Activated CD8-positive, alpha-beta memory T cell treated with anti-CD3 and anti-CD28 coated beads, Interleukin-2, amount 50 U/mL, for 24 hours (primary cell): ENCODE data around the gene CDK6.

Experiments
- DNase-seq: peaks from one replicate; pipeline ENCODE4 v3.0.0-alpha.2; 2020; ENCODE audit errors: extremely low read depth

The CDK6 gene

DNA sequence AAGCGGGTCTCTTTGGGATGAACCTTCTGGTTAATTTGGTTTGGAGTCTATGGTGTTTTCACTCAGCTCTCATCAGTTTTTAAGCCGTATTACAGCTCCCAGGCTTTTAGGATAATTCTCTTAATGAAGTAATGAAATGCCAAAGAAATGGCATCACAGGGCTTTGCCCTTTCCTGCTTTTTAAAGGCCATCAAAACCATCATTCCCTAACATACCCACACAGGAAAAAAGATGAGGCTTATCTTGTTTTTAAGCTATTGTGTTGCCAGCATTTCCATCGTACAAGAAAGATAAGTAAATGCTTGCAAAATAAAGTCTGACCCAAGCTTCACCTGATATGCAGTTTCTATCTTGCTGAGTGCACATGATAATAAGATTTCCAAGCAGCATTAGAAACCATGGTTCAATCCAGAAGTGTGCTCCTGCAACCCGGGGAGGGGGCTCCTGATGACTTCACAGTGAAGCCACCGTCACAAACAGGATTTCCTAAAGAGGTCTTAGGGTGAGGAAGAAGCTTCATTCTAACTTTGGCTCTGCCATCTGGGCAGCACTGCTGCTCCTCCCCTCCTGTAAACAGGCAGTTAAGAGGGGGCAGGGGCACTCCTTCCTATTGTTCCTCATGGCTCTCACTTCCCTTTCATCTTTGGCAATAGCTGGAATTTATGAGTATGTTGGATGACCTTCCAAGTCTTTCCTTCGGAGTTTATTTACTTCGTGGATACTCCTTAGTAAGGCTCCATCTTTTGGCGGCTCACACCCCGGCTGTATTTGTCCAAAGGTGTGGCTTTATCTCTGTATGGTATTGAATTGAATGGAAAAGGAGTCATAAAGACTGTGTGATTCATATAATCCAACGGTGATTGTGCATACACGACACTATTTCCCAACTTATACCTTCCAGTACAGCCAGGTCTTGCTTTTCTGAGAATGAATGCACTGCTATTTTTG lies 191.0 kb downstream of the CDK6 start:
- DNase-seq = no peak

DNA sequence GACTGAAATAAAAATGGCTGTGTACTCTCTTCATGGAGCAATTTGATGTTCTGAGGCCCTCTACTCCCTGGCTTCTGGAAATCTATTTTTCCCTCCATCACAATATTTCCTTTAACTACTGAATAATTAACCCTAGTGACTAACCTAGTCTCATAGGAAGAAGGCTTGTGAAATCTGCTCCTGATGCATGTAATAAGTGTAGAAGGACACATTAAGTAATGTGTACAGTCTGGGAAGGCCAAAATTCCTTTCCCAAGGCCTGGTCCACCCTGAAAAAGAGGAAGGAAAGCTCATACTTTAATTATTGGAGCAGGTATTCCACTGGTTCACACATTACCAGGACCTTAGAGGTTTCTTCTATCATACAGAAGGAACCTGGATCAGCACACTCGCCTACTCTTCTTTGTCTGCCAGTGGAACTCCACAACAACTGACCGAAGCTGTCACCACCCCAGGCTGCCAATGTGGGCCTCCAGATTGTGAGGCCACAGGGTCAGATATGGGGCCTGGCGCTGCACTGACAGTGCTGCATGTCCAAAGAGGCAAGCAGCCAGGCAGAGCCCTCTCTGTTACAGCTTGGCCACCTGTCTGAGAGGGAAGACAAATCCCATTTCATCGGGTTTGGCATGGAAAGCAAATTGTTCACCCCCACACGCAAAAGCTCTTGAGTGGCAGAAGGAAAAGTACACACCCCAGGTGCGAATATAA lies 191.8 kb downstream of the CDK6 start:
- no peak for DNase-seq

DNA sequence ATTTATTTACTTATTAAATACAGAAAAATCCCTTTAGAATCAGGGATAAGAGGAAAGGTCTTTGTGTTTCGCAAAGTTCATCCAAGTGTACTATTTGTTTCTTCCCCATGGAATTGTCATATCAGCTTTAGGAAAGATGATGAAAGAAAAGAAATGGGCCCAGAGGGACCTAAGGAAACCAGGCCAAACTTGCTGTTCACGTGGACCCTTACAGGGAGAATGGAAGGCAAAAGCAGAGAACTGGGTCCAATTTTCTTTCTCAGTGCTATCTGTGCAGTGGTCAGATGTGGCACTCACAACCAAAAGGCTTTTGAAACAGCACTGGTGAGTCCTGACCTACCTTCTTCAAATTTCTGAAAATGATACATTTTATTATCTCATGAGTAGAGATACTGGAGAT lies 192.6 kb downstream of the CDK6 start:
- DNase-seq = no peak

DNA sequence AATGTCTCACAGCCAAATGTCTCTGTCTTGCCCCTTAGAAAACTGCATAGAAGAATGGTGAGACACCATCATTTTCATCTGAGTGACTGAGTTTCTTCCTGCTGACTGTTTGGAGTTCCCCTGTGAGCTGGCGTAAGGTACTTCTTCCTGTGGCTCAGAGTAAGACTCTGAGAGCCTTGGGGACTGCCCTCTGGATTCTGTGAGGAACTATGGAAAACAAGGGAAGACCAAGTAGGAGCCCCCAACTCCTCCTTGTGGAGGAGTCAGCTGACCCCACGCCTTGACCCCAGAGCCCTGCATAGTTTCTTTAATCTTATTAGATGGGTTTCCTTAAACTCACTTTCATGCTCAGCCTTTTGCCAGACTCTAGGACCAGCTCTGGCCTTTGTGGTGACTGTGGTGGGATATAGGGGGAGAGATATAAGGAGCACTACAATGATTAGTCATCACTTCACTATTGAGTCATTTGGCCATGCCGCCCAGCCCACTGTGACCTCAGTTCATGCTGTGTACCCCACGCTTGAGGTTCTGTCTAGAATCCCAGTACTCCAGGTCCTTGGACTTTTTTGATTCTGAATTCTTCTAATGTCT lies 194.4 kb downstream of the CDK6 start:
- DNase-seq = peak; percentile 45

DNA sequence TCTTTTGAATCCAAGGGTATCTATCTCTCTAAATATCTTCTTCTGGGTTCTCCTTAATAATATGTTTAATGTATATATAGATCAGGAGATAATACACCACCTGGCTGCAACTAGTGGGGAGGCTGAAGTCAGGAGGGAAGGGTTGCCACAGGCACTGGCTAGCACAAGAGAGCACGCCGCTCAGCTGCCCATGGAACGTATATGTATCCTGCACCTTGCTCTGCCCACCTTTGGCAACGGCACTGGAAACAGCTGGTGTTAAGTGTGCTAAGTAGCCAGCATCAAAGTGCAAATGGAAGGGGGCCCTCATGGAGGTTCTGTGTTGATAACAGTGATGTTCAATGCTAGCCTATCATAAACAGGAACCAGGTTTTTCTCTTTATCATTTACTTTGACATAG lies 196.4 kb downstream of the CDK6 start:
- DNase-seq = no peak

DNA sequence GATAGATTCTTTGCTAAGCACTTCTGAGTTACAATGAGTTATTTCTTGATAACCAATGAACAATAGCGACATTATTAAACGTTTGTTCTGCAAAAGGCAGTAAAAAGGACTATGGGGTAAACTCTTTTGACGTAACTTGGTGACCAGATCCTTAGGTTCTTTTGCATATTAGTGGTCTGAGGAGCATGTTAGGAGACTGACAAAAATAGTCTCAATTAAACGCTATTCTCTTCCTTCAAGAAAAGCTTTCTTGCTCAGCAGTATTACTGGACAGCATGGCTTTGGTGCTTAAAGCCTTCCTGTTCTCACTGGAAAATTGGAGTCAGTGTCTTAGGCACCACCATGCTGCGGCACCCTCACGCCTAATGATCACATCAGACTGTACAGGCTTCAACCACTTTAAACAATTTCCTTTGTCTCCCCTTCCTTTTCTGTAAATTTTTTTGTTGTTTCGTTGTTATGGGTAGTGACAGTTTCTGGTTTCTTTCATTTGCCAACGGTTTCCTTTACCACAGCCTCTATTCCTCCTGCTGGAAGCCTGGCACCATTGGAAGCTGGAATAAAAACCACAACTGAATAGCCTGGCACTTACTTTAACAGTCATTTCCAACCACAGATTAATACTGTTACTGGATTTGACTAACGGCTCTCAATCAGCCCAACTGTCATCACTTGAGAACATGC lies 197.0 kb downstream of the CDK6 start:
- no peak for DNase-seq

DNA sequence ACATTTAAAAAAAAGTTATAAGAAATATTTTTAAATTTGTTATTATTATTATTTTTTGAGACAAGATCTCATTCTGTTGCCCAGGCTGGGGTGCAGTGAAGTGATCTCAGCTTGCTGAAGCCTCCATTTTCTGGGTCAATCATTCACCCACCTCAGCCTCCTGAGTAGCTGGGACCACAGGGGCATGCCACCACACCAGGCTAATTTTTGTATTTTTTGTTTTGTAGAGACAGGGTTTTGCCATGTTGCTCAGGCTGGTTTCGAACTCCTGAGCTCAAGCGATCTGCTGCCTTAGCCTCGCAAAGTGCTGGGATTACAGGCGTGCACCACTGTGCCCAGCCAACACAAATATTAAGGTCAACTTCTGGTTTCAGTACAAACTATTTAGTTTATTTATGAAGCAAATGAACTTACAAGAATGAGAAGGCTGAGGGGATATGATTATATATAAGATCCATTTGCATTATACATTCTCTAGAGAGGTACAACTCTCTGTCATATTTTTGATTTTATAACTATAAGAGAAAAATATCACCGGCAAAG lies 200.3 kb downstream of the CDK6 start:
- no peak for DNase-seq

DNA sequence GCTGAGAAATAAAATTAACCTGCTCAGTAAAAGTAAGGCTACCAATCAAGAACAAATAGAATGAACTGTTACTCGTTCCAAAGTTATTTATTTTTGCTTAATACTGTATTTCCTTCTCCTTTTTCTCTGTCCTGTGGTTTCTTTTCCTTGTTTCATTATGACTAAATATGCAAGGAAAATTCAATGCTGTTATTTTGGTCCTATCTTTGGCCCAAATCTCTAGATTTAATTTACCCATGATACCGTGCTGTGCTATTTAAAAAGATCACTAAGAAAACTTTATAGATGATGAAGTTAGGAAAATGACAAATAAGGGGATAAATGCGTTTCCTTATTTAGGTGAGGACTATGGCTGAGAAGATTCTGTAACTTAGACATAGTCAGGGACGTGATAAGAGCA lies 200.8 kb downstream of the CDK6 start:
- DNase-seq = no peak

DNA sequence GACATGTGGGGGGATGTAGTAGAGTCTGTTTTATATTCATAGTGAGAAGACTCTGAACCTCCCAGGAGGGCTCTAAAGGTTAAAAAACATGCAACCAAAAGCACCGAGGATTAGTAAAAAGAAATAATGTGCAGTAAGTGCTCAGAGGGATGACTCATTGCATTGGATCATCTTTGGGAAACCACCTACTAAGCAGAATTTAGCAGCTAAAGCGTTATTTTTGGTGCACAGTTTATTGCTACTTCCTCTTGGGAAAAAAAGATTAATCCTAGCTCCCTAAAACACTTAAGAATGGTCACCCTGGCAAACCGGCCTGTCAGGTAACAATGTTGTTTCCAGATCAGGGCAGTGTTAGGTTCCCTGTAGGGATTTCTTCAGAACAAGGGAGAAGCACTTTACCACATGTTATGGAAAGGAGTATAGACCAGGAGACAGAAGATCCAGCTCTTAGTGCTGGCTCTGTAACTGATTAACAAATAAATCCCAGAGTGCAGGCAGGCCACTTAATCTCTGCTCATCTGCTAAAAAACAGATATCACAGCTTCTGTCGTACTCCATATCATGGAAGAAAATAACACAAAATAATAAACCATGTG lies 201.4 kb downstream of the CDK6 start:
- DNase-seq = no peak

DNA sequence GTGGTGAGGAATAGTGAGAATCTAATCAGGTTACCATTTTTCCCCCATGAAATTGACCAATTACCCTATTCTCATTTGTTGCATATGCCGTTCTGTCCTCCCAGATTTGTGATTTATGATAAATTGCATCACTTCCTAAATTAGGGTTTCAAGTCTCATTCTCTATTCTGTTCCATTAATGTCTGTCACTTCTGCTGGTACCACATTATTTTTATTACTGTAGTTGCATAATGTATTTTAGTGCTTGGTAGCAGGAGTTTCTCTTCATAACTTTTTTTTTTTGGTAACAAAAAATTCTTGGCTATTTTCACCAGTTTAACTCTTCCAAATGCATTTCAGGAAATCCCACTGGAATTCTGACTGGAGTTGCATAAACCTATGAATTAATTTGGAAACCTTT lies 202.2 kb downstream of the CDK6 start:
- DNase-seq = no peak

DNA sequence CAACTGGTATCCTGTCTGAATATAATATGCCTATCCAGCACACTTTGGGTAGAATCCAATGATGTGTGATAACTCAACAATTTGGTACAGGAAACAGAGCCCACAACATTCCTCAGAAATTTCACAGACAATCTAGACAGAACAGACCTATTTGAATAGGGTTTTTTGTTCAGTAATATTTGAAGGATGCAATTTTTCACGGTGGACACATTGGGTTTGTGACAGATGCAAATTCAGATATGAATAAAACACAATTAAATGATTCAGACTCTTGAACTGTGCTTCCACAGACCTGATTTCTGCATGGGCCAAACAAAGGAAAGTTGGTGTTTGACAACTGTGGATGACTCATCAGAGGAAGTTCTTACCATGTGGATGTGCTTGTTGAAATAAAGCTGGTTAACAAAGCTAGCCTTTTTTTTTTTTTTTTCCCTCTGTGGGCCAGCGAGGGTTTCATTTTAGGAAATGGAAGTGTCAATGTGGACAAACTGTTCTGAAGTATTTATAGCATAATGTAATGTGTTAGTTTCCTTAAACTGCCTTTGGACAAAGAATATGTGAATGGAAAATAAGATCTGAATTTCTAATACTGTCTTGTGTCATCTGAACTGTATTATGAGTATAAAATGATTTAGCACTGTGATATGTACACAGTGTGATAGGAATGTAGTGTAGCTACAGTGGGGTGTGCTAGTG lies 203.0 kb downstream of the CDK6 start:
- DNase-seq = no peak

DNA sequence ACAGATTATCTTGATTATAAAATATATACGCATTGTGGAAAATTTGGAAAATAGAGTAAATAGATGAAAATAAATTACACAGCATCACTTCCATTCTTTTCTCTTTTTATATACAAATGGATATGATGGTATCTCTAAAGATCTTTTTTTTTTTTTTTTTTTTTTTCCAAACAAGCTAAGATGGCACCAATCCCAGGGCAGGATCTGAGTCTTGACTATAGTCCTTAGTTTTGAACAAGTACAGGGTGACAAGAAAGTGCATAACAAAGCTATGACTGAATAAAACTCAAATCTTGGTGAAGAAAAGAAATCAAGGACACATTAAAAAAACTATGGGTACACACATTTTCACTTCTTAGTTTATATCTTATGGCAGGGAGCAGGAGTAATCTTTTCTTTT lies 203.6 kb downstream of the CDK6 start:
- no peak for DNase-seq

DNA sequence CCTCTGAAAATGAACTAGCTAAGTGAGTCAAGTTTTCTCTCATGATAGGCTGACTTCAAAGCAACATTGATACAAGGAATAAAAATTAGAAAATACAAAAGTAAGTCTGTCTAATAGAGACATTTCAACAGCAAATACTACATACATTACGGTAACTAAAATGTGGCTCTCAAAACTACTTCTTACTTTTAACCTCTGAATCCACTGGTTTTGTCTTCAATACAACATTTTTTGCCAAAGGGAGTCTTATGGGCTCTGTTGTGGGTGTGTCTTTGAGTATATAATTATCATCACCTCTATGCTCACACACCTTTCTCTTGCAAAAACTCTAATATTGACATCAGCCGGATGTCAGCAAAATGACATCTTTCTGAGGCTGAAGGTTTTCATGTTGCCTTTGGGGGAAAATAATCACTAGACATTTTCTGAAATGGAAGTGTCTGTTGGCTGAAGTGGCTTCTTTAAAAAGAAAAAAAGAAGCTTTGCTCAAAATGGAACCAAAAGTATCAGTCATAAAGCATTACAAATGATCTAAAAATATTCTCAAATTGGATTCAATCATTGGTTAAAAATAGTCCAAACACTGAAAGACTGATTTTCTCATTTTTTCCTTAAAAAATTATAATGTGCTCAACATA lies 204.4 kb downstream of the CDK6 start:
- no peak for DNase-seq

DNA sequence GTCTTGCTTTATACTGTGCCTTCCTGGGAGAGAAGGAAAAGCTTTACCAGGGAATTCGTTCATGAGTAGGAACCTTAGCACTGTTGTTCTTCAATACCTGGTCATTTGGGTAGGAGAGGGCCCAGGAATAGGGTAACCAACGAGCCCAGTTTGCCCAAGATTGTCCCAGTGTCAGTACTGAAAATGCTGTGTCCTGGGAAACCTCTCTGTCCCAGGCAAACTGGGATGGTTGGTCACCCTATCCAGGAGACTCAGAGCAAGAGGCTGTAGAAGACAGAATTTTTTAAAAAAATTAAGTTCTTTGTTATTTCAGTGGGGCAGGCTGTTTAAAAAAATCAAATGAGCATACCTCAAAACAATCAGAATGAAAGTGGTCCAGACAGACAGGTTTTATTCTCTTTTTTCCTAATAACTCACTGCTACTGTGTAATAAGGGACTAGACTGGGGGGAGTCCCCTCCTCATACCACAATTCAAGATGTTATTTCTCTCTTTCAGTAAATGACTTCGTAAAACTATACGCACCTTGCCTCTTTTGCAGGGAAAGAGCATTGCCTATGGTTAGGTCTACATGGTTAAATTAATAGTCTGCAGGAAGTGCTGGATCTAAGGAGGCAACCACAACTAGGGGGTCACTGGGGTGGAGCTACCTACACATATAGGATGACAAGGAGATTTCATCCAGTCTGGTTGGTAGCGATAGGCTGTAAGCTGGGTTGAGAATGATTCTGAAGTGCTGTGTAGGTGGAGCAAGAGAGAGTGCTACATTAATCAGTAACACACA lies 205.1 kb downstream of the CDK6 start:
- DNase-seq = no peak

DNA sequence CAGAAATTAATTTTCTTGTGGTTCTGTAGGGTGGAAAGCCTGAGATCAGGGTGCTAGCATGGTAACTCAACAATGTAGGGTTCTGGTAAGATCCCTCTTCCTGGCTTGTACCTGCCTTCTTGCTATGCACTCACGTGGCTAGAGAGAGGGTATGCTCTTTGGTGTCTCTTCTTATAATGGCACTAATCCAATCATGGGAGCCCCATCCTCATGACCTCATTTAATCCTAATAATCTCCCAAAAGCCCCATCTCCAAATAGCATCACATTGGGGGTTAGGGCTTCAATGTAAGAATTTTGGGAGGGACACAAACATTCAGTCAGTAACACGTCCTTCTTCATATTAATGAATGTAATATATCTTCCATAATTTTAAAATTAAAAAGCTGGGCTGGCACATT lies 206.6 kb downstream of the CDK6 start:
- DNase-seq = no peak

DNA sequence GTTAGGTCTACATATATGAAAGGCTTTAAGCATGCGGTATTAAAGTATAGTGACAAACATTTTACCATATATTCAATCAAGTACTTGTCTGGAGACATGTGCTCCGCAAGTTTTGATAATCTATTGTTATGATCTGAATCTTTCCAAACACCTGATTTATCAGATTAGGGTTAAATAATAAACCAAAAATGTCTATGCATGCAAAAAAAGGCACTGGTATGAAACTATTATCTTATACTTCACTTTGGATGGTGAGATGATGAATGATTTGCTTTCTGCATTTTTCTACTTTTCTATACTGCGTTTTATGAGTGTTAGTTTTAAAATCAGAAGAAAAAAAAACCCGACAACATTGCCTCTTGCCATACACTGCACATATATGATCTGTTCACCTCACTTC lies 208.4 kb downstream of the CDK6 start:
- DNase-seq = no peak

DNA sequence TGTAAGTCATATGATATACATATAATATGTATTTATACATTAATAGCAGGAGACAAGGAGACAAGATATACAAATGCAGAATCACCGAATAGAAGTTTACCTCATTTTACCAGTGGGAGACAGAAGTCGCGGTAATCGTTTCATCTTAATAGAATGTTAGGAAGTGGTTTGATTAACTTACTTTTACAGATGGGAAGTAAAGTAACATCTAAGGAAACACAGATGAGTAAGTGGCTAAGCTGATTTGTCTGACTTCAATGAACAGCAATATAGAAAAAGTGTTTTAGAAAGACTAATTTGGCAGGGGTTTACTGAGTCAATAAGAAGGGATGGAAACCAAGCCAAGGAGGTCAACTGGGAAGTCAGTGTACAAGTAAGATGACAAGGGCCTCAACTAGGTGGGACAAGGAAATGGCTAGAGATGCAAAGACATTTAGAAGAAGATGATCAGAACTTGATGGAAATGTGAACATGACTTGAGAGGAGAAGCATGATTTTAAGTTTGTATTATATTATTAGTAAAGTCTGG lies 210.0 kb downstream of the CDK6 start:
- DNase-seq = no peak

DNA sequence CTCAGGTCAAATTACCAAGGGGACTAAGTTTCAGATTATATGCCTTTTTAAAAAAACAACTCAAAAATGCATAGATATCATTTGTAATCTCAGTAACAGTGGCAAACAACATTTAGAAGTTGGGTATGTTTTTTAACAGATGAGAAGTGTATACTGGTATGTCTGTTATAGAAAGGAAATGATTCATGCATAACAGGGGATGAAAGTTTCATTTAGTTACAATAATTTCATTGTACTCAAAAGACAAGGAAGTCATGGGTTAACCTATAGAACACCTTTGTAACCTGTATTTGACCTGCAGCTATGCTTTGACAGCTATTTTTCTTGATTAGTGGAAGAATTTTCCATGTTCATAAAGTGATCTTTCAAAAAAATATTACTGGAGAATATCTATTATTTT lies 210.8 kb downstream of the CDK6 start:
- no peak for DNase-seq

DNA sequence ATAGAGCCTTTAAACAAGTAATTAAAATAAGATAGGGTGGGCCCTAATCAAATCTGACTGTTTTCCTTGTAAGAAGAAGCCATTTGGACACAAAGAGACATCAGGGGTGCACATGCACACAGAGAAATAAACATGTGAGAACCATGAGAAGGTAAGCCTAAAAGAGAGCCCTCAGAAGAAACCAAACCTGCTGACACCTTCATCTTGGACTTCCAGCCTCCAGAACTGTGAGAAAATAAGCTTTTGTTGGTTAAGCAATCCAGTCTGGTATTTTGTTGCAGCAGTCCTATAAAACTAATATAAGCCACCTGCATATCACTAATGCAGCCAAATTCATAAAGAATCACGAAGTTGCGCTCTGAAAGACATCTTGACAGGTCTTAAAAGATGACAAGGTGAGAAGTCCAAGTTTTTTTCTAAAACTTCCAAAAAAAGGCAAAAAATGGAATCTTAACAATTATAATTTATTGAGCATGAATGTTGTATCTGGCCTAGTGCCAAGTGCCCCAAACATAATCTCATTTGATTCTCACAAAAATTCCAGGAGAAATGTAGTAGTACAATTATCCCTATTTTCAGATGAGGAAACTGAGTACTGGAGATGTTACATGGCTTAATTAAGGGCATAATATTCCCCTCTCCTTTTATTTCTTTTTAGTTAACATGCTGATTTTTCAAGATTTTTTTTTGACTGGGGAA lies 211.9 kb downstream of the CDK6 start:
- DNase-seq = no peak
